ENCODE data around the gene THG1L. TPM values are rescaled to one million over a fixed set of nuclear protein-coding genes. Genes with fewer than 3 reads are reported as not detected.

THG1L gene
- total RNA-seq, 1 experiment from 2014 or later: 45.3 TPM

DNA sequence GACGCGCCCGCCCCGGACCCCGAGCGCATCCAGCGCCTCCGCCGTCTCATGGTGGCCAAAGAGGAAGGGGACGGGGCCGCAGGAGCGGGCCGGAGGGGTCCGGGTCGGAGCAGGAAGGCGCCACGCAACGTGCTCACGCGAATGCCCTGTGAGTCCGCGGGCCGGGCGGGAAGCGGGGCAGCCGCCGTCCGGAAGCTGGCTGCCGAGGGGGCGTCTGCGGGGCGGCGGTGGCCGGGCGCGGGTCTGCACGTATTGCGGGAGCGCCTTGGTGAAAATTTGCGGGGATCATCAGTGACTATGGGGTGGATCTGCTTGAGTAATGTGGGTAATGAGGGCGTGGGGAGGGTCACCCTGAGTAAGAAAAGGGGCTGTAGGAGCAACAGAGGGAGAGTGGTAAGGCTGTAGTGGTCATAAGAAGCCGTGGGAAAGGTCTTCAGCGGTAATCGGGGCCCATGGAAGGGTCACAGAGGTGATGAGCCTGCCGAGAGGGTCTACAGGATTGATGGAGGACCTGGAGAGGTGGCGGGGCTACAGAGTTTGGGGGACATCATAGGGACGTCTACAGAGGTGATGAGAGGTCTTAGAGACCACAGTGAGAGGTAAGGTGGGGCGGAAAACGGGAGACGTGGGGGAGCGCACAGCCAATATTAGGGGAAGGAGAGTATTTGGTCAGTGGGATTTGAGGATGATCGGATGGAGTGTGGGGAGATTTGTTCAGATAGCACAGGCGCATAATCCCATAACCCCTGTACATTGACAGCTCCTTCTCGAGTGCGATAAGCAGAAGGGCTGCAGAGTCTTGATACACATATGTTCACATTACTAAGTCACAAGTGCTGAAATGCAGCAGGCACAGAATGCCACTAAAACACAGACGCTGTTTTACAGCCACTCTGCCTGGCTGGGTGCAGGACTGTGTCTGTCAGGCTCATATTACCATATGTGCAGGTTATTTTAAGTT, 13.1 kb downstream of the THG1L start:
- Histone ChIP-seq H3K9ac (ENCODE audit: low read length) (peak overlapping the region; percentile 83), H3K79me2 (ENCODE audit: low read length) (peaks cover 50% of the 10 kb centered on the region), H3K4me3 (ENCODE audit: low read length) (peak overlapping the region; percentile 89), H3K9me3 (ENCODE audit: low read length) (no peaks in the 10 kb centered on the region), H3F3A (ENCODE audit: low read length, unreplicated experiment) (no peaks in the 10 kb centered on the region), H3K4me2 (ENCODE audit: low read length) (peak overlapping the region; percentile 95), H3K27ac (ENCODE audit: low read length) (no peak overlapping the region), H3K27me3 (ENCODE audit: low read length) (no peaks in the 10 kb centered on the region), H3K9me2 (replicated peaks; ENCODE audit: low read length) (no peaks in the 10 kb centered on the region), H3K4me1 (ENCODE audit: insufficient read depth, low read length) (peaks cover 37% of the 10 kb centered on the region), H3K36me3 (ENCODE audit: low read depth, low read length) (peaks cover 6% of the 10 kb centered on the region; the same call in 1 of the 2 replicates), H2AFZ (ENCODE audit: low read length) (peak overlapping the region; percentile 90), H4K20me1 (ENCODE audit: low read length) (no peaks in the 10 kb centered on the region)
- BruUV-seq (replicated peaks): TSS peak; percentile 17
- intact Hi-C loops (cut with micrococcal nuclease): loop anchor here (5.0 to 10.0 kb wide), 4 partner anchors 113 to 597 kb away; partner anchors contain the start of gene CLINT1
- ChIA-PET CTCF (interaction anchor here (0.5 to 2.4 kb wide), 5 partner anchors 26 to 416 kb away, joined by 3 to 16 read pairs (median 4); no protein-coding TSS in a partner anchor), POLR2A (ENCODE audit: unreplicated experiment) (no interaction called here)
- TF ChIP-seq EZH2phosphoT487 (IDR thresholded peaks at IDR 0.05; ENCODE audit: borderline replicate concordance, low read length): no peak
- peak; percentile 37 for DNase-seq
- ATAC-seq: peak; percentile 13

DNA sequence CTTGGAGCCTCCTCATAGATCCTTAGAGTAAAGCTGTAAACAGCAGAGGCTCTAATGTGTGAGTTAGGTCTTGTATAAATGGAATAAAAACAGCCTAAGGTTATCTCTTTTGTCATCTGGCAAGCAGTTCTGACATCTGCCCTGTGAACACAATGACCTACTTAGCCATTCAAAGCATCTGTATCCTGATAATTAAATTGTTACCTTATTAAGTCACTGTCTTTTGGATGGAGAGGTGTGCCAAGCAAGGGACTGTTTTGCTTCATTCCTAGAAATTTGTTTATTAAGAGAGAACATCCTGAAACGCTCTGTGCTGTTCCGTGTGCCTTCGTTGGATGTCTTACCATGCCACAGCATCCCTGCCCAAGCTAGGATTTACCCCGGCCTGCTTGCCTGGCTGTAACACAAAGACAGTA, 13.8 kb downstream of the THG1L start:
- no peak overlapping the region for H3K27ac ChIP-seq (ENCODE audit: low read length)
- H3K9ac ChIP-seq (ENCODE audit: low read length): peak overlapping the region; percentile 83; the same call in 1 of the 2 replicates
- intact Hi-C loops (cut with micrococcal nuclease): loop anchor here (10.0 kb wide), 1 partner anchor 490 kb away; no protein-coding TSS in a partner anchor
- no TSS peak for BruUV-seq (replicated peaks)
- DNase-seq: no peak
- H3K9me3 ChIP-seq (ENCODE audit: low read length): no peaks in the 10 kb centered on the region
- peak overlapping the region; percentile 89 for H3K4me3 ChIP-seq (ENCODE audit: low read length)
- no peak for TF ChIP-seq EZH2 (IDR thresholded peaks at IDR 0.05; ENCODE audit: low read length, unreplicated experiment)
- no peak for TF ChIP-seq EZH2phosphoT487 (IDR thresholded peaks at IDR 0.05; ENCODE audit: borderline replicate concordance, low read length)
- TF ChIP-seq, protein P1, sequence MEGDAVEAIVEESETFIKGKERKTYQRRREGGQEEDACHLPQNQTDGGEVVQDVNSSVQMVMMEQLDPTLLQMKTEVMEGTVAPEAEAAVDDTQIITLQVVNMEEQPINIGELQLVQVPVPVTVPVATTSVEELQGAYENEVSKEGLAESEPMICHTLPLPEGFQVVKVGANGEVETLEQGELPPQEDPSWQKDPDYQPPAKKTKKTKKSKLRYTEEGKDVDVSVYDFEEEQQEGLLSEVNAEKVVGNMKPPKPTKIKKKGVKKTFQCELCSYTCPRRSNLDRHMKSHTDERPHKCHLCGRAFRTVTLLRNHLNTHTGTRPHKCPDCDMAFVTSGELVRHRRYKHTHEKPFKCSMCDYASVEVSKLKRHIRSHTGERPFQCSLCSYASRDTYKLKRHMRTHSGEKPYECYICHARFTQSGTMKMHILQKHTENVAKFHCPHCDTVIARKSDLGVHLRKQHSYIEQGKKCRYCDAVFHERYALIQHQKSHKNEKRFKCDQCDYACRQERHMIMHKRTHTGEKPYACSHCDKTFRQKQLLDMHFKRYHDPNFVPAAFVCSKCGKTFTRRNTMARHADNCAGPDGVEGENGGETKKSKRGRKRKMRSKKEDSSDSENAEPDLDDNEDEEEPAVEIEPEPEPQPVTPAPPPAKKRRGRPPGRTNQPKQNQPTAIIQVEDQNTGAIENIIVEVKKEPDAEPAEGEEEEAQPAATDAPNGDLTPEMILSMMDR (conservative IDR thresholded peaks at IDR 0.05; ENCODE audit: low read depth, low read length): no peak
- H3K36me3 ChIP-seq (ENCODE audit: low read depth, low read length): peaks cover 2% of the 10 kb centered on the region; the same call in 1 of the 2 replicates
- POLR2A ChIA-PET (ENCODE audit: unreplicated experiment): no interaction called here
- no peaks in the 10 kb centered on the region for H3F3A ChIP-seq (ENCODE audit: low read length, unreplicated experiment)
- H3K4me1 ChIP-seq (ENCODE audit: insufficient read depth, low read length): peaks cover 44% of the 10 kb centered on the region
- H3K9me2 ChIP-seq (replicated peaks; ENCODE audit: low read length): no peaks in the 10 kb centered on the region
- peaks cover 57% of the 10 kb centered on the region for H3K79me2 ChIP-seq (ENCODE audit: low read length)
- H3K27me3 ChIP-seq (ENCODE audit: low read length): no peaks in the 10 kb centered on the region
- no peak for ATAC-seq
- no peaks in the 10 kb centered on the region for H4K20me1 ChIP-seq (ENCODE audit: low read length)
- peak overlapping the region; percentile 95 for H3K4me2 ChIP-seq (ENCODE audit: low read length)
- CTCF ChIA-PET: interaction anchor here (2.4 kb wide), 1 partner anchor 417 kb away, joined by 16 read pairs; no protein-coding TSS in a partner anchor
- H2AFZ ChIP-seq (ENCODE audit: low read length): no peak overlapping the region; the same call in 1 of the 2 replicates

DNA sequence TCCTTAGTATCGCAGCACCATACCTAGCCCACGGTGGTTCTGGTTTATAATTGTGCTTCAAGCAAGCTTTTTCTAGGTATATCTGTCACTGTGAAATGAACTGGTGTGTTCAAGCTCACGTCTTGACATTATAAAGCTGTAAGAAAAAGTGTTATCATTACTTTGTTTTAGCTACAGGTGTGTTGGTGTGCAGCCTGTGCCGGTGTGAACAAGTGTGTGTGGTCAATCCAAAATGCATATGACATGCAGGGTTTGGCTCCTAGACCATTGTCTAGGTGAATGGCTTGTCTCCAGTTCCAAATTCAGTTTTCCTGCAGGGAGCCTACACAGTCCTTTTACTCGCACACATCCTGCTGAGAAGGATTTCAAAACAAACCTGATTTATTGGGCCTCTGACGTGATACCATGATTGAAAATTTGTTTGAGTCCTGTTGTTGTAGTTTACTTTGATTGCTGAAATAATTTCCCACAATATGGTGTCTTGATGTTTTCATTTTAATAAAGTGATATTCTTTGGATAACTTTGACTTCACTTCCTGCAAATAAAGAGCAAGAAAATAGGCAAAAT, 16.0 kb downstream of the THG1L start:
- Histone ChIP-seq H4K20me1 (ENCODE audit: low read length) (no peaks in the 10 kb centered on the region), H3K79me2 (ENCODE audit: low read length) (peaks cover 66% of the 10 kb centered on the region), H3K4me2 (ENCODE audit: low read length) (no peak overlapping the region), H3K27me3 (ENCODE audit: low read length) (no peaks in the 10 kb centered on the region), H3F3A (ENCODE audit: low read length, unreplicated experiment) (no peaks in the 10 kb centered on the region), H2AFZ (ENCODE audit: low read length) (no peak overlapping the region), H3K9ac (ENCODE audit: low read length) (no peak overlapping the region), H3K4me3 (ENCODE audit: low read length) (no peak overlapping the region), H3K9me2 (replicated peaks; ENCODE audit: low read length) (no peaks in the 10 kb centered on the region), H3K4me1 (ENCODE audit: insufficient read depth, low read length) (peaks cover 49% of the 10 kb centered on the region), H3K36me3 (ENCODE audit: low read depth, low read length) (peaks cover 6% of the 10 kb centered on the region; the same call in 1 of the 2 replicates), H3K9me3 (ENCODE audit: low read length) (no peaks in the 10 kb centered on the region), H3K27ac (ENCODE audit: low read length) (no peak overlapping the region)
- ChIA-PET POLR2A (ENCODE audit: unreplicated experiment) (no interaction called here), CTCF (interaction anchor here (0.6 kb wide), 1 partner anchor 419 kb away, joined by 4 read pairs; no protein-coding TSS in a partner anchor)
- intact Hi-C loops (cut with micrococcal nuclease): loop anchor here (10.0 kb wide), 1 partner anchor 492 kb away; no protein-coding TSS in a partner anchor
- no peak for DNase-seq
- no TSS peak for BruUV-seq (replicated peaks)
- TF ChIP-seq EZH2phosphoT487 (IDR thresholded peaks at IDR 0.05; ENCODE audit: borderline replicate concordance, low read length): no peak
- no peak for TF ChIP-seq EZH2 (IDR thresholded peaks at IDR 0.05; ENCODE audit: low read length, unreplicated experiment)
- TF ChIP-seq, protein P1 (conservative IDR thresholded peaks at IDR 0.05; ENCODE audit: low read depth, low read length): no peak
- no peak for ATAC-seq
